Thyroid gland (tissue), 4 donors: ENCODE results near the gene SLC12A5.
"Not testable (repeated sequence)": the region's sequence is repeated elsewhere in the genome, so short reads cannot be mapped to it uniquely, and the experiment has no call there.

Experiments used
- CTCF ChIP-seq, 6 experiments: fragments of 200-600 bp in 3 of 6; fragments of 450-650 bp in 3 of 6; sonication (generic) in 3 of 6; IDR thresholded peaks; one replicate each; pipeline ENCODE4 v1.5.1; 2016 to 2019; ENCODE audit warnings: antibody characterized with exemption in 6 of 6, mild to moderate bottlenecking in 2 of 6, inconsistent platforms in 1 of 6, moderate library complexity in 1 of 6
- POLR2A ChIP-seq, 2 donors: fragments of 450-650 bp; IDR thresholded peaks; one replicate each; pipeline ENCODE4 v1.6.1; 2017; ENCODE audit warnings: antibody characterized with exemption in 2 of 2, mild to moderate bottlenecking in 2 of 2, moderate library complexity in 1 of 2

GRCh38 chr20:46100444-46100843, 71.4 kb downstream of the SLC12A5 start:
- not testable (repeated sequence) for TF ChIP-seq CTCF, POLR2A (IDR thresholded peaks at IDR 0.05)
